Tibial nerve (tissue), 4 donors: ENCODE data around the gene LTBP1.

Source experiments
- CTCF ChIP-seq, 5 experiments: fragments of 200-600 bp in 3 of 5; fragments of 450-650 bp in 2 of 5; sonication (generic) in 3 of 5; IDR thresholded peaks; one replicate each; pipeline ENCODE4 v1.5.1; 2016 to 2019; ENCODE audit warnings: antibody characterized with exemption in 5 of 5, mild to moderate bottlenecking in 3 of 5, moderate library complexity in 2 of 5
- EP300 ChIP-seq, 2 donors: sonication (generic); formaldehyde crosslinking; IDR thresholded peaks; one replicate each; pipeline ENCODE4 v1.6.1; 2017; ENCODE audit warnings: antibody characterized with exemption in 2 of 2, mild to moderate bottlenecking in 1 of 2

- no peak for TF ChIP-seq CTCF (IDR thresholded peaks at IDR 0.05)
- TF ChIP-seq EP300 (IDR thresholded peaks at IDR 0.05): no peak
Observed at GRCh38 chr2:32942793-32943485, 3.8 kb upstream of the LTBP1 start.
